HepG2 (cell line): Measurements from ENCODE around the gene MXD1. TPM values are rescaled to one million over a fixed set of nuclear protein-coding genes. Genes with fewer than 3 reads are reported as not detected.

ENCODE experiments used
- AKNA ChIP-seq: sonication (generic); formaldehyde crosslinking; IDR thresholded peaks from 2 replicates; pipeline ENCODE4 v1.4.0; 2020; ENCODE audit warnings: missing genetic modification reagents, borderline replicate concordance
- ATAD3A ChIP-seq: sonication (generic); formaldehyde crosslinking; IDR thresholded peaks from 2 replicates; pipeline ENCODE4 v1.4.0; 2020; ENCODE audit warnings: missing genetic modification reagents
- E2F1 ChIP-seq: sonication (generic); formaldehyde crosslinking; IDR thresholded peaks from 2 replicates; pipeline ENCODE4 v1.5.0; 2020; ENCODE audit warnings: missing genetic modification reagents
- FOXP1 ChIP-seq, 2 experiments: fragments of 450-650 bp in 1 of 2; IDR thresholded peaks; 2 replicates each; pipeline ENCODE4 v1.6.1; 2017 to 2018; ENCODE audit warnings: antibody characterized with exemption in 1 of 2
- IKZF5 ChIP-seq: IDR thresholded peaks from 2 replicates; pipeline ENCODE4 v1.6.1; 2018; ENCODE audit warnings: missing genetic modification reagents, mild to moderate bottlenecking, missing compliant biosample characterization
- MBNL3 ChIP-seq: fragments of 250-450 bp; sonication (Bioruptor Pico); conservative IDR thresholded peaks from 2 replicates; pipeline ENCODE4 v1.8.0; 2022; ENCODE audit warnings: mild to moderate bottlenecking, inconsistent platforms
- NR0B2 ChIP-seq: sonication (generic); formaldehyde crosslinking; IDR thresholded peaks from 2 replicates; pipeline ENCODE4 v1.4.0; 2020; ENCODE audit warnings: mild to moderate bottlenecking, missing genetic modification reagents
- RAD51 ChIP-seq: fragments of 450-650 bp; IDR thresholded peaks from 2 replicates; pipeline ENCODE4 v1.6.1; 2016; ENCODE audit warnings: borderline replicate concordance
- REL ChIP-seq: sonication (generic); formaldehyde crosslinking; conservative IDR thresholded peaks from 2 replicates; pipeline ENCODE4 v1.8.0; 2022; ENCODE audit warnings: mild to moderate bottlenecking, missing genetic modification reagents, moderate library complexity
- SMYD3 ChIP-seq: sonication (generic); formaldehyde crosslinking; IDR thresholded peaks from 2 replicates; pipeline ENCODE4 v1.8.1; 2023; ENCODE audit warnings: mild to moderate bottlenecking, missing genetic modification reagents
- SUZ12 ChIP-seq: fragments of 150-350 bp; IDR thresholded peaks from 2 replicates; pipeline ENCODE4 v1.6.1; 2014; ENCODE audit warnings: low read depth, low read length
- ZBTB38 ChIP-seq: sonication (generic); formaldehyde crosslinking; IDR thresholded peaks from 2 replicates; pipeline ENCODE4 v1.5.1; 2020; ENCODE audit warnings: mild to moderate bottlenecking, missing genetic modification reagents
- ZBTB39 ChIP-seq: sonication (generic); formaldehyde crosslinking; IDR thresholded peaks from 2 replicates; pipeline ENCODE4 v1.5.0; 2020; ENCODE audit warnings: missing genetic modification reagents
- ZFP37 ChIP-seq: sonication (generic); formaldehyde crosslinking; IDR thresholded peaks from 2 replicates; pipeline ENCODE4 v1.4.0; 2020; ENCODE audit warnings: missing genetic modification reagents, borderline replicate concordance
- ZNF30 ChIP-seq: sonication (generic); formaldehyde crosslinking; IDR thresholded peaks from 2 replicates; pipeline ENCODE4 v1.5.0; 2020; ENCODE audit warnings: mild to moderate bottlenecking, missing genetic modification reagents
- ZNF576 ChIP-seq: sonication (generic); formaldehyde crosslinking; IDR thresholded peaks from 2 replicates; pipeline ENCODE4 v1.4.0; 2020; ENCODE audit warnings: mild to moderate bottlenecking, missing genetic modification reagents
- ZNF703 ChIP-seq: sonication (generic); formaldehyde crosslinking; IDR thresholded peaks from 2 replicates; pipeline ENCODE4 v1.5.1; 2020; ENCODE audit warnings: missing genetic modification reagents, mild to moderate bottlenecking, moderate library complexity, borderline replicate concordance
- ZSCAN21 ChIP-seq: sonication (generic); formaldehyde crosslinking; IDR thresholded peaks from 2 replicates; pipeline ENCODE4 v1.8.0; 2022; ENCODE audit warnings: mild to moderate bottlenecking, missing genetic modification reagents, moderate library complexity, borderline replicate concordance
- ZSCAN31 ChIP-seq: sonication (generic); formaldehyde crosslinking; IDR thresholded peaks from 2 replicates; pipeline ENCODE4 v1.5.0; 2020; ENCODE audit warnings: low read depth, mild to moderate bottlenecking, missing genetic modification reagents
- polyA plus RNA-seq, 8 experiments: library from polyadenylated mRNA; depleted of rRNA in 3 of 8; stranded (reverse) in 7 of 8; unstranded in 1 of 8; fragments of >200 nt; fragmentation: Illumina TruSeq in 4 of 8; extraction: Trizol in 4 of 8; gene quantifications; 2 replicates each; pipeline versions ENCODE4 v1.2.1 to v1.2.3, GENCODE V29; 2011 to 2016; ENCODE audit warnings: low read depth in 4 of 8, missing spikeins in 1 of 8, mixed read lengths in 1 of 8; ENCODE audit not compliant: insufficient read depth in 1 of 8
- total RNA-seq, 5 experiments: library from RNA; depleted of rRNA; stranded (reverse); fragments of >200 nt; fragmentation: Illumina TruSeq; extraction: Trizol; gene quantifications; 2 replicates each; pipeline ENCODE4 v1.2.3, GENCODE V29; 2016; ENCODE audit warnings: low read depth in 1 of 5

MXD1 gene
- total and polyA plus RNA-seq, 2 of the 13 experiments (the other 11 are each of a cell fraction or from before 2014, with no cell fraction given) = 6.4 to 14.9 TPM

GRCh38 chr2:69969126-69969983, 54.4 kb downstream of the MXD1 start (continued):
- peak; percentile 35; the same call in 1 of the 2 replicates for TF ChIP-seq IKZF5 (CRISPR knock-in tag)
- no peak for TF ChIP-seq ZNF703 (CRISPR knock-in tag)
- TF ChIP-seq ZNF576 (CRISPR knock-in tag) = no peak
- no peak for TF ChIP-seq NR0B2 (CRISPR knock-in tag)
- no peak for TF ChIP-seq SUZ12
- no peak for TF ChIP-seq FOXP1 (IDR thresholded peaks at IDR 0.05)
- no peak for TF ChIP-seq FOXP1 (CRISPR knock-in tag; IDR thresholded peaks at IDR 0.05)
- TF ChIP-seq SMYD3 (CRISPR knock-in tag) = no peak
- TF ChIP-seq AKNA (CRISPR knock-in tag) = no peak
- peak; percentile 87 for TF ChIP-seq ZBTB38 (CRISPR knock-in tag)
- no peak for TF ChIP-seq MBNL3
- TF ChIP-seq ZSCAN31 = no peak
- TF ChIP-seq ZSCAN21 (CRISPR knock-in tag) = no peak
- no peak for TF ChIP-seq ATAD3A (CRISPR knock-in tag)
- TF ChIP-seq ZBTB39 (CRISPR knock-in tag) = no peak
- no peak for TF ChIP-seq RAD51
- TF ChIP-seq ZNF30 = no peak
- TF ChIP-seq REL = no peak
- TF ChIP-seq ZFP37 (CRISPR knock-in tag) = no peak
- no peak for TF ChIP-seq E2F1 (CRISPR knock-in tag)
